Ramos (cell line): Measurements from ENCODE around the gene KIF5A.

Experiments
- in situ Hi-C: fragments of 300-500 bp; cut with MboI; formaldehyde crosslinking; loops from one replicate; pipeline ENCODE4 v1.14.3; 2022; ENCODE audit warnings: low sequenced_read_pairs; ENCODE audit not compliant: unreplicated experiment

The KIF5A gene

DNA sequence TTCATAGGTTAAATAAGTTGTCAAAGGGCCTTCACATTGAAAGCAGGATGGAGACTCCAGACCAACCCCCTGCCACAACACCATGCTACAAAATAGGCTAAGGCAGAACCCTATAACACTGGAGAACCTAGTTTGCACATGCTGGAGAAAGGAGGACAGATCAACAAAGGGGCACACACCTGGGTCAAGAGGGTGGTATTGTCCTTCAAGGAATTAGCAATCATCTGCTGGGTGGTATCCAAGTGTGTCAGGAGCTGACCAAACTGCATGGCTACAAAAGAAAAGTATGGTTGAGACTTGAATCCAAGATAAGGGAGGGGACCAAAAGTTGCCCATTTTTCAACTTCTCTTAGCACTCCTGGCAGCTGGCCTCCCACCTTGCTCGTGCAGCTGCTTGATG is 18.0 kb upstream of the KIF5A start:
- in situ Hi-C loops, result no loop called here

GRCh38 chr12:57533108-57533507 is 16.7 kb upstream of the KIF5A start:
- in situ Hi-C loops, result no loop called here

DNA sequence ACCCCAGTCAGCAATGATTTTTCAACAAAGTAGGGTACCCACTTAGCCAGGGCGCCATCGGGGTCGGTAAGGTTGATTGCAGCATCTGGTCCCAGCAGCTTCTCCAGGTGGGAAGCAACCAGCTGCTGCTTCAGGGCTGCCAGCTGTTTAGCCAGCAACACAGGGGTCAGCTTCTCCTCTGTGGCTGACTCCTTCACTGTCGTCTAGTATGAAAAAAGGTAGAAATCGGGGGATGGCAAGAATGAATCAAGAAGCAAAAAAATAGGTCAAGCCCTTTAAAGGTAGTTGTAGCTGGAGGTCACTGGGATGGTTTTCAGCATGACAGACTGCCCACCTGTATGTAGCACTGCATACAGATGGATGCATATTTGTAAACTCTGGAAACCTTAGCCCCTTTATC is 15.6 kb upstream of the KIF5A start:
- in situ Hi-C loops, result no loop called here

DNA sequence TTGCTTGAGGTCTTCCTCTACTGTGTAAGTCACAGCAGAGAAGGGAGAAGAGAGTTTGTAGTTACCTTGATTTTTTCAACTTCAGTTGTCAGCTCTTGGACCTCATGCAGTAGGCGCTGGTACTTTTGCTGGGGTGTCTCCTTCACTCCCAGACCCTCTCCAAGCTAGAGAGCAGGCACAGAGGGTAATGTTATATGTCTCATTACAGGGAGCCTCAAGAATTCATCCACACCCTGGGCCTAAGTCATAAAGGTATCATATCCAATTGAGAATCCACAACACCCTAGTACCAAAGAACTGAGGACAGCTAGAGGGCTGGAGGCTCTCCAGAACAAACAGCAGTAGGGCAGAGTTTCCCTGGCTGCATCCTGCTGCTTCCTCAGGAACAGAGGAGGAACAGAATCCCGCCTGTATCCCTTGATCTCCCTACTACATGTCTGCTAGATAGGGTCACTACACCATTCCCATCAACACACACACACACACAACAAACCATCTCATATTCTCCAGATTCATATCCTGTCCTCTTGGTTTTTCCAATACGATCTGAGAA is 14.8 kb upstream of the KIF5A start:
- in situ Hi-C loops, result no loop called here

- in situ Hi-C loops, result no loop called here
Measured at GRCh38 chr12:57535764-57536596, 13.9 kb upstream of the KIF5A start.

DNA sequence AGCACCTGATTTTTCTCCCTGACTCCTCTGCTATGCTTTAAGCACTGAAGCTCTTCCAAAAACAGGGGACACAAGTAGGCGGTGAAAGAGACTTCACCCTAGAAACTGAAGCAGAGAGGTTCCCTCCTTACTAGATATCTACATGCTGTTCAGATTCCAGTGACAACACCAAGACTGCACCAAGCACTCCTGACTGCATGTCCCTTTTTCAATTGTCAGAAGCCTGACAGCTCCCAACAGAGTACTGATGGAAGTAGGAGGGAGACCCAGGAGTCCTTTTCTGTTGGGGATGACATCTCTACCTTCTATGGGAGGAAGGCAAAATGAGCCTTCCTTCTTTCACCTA is 13.3 kb upstream of the KIF5A start:
- in situ Hi-C loops, result no loop called here

DNA sequence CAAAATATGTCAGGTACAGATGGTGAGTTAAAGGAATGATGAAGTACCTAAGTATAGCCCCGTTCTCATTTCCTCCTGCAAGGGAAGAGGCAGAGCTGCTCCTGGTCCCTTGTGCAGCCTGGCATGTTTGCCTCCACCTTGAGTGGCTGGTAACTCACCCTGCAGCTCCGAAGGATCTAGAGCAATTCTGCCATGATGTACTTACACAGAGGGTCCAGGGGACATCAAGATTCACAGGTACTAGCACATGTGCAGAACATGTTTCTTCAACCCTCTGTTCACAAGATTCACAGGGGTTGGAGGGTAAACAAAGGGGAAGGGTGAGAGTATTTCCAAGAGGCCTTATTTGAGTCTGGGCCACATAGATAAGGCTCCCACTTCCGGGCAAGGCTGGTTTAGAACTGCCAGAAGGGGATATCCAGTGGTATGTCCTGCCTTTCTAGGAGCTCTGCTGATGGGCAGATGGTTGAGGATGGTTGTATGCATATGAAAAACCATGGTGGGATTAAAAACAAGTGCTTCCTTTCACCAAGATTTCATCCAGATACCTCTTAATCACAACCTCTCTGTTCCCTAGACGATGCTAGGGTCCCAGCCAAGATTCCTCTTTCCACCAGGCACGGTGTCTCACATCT is 10.6 kb upstream of the KIF5A start:
- in situ Hi-C loops, result no loop called here

GRCh38 chr12:57541001-57541400 is 8.8 kb upstream of the KIF5A start:
- in situ Hi-C loops, result no loop called here

GRCh38 chr12:57541717-57542116 is 8.1 kb upstream of the KIF5A start:
- in situ Hi-C loops, result no loop called here

DNA sequence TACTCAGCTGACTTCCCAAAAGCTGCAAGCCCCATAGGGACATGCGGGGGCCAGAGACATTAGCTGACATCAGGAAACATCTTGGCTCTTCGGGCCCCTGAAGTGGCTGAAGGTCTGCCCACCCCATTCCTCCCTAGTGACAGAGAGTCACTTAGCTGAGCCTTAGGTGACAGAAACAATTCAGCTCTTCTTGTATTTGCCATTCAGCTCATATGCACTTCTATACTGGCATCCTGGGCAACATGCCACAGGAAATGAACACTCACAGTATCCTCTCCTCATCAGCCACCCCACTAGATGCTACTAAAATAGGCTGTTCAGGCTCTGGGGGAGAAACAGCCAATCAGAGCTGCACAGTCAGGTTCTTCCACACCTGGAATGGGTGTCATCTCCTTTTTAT is 6.3 kb upstream of the KIF5A start:
- in situ Hi-C loops, result no loop called here

- in situ Hi-C loops, result no loop called here
Measured at GRCh38 chr12:57545809-57546437, 3.9 kb upstream of the KIF5A start.

- in situ Hi-C loops, result no loop called here
Measured at GRCh38 chr12:57546438-57547287, 3.2 kb upstream of the KIF5A start, which contains the start of gene DCTN2. Gene DCTN2 (minus strand): TSS chr12:57547192. CDS start chr12:57547063, 129 bp downstream.

- in situ Hi-C loops, result no loop called here
Measured at GRCh38 chr12:57547288-57548012, 2.4 kb upstream of the KIF5A start.

GRCh38 chr12:57548013-57548315 is 1.9 kb upstream of the KIF5A start:
- in situ Hi-C loops, result no loop called here

DNA sequence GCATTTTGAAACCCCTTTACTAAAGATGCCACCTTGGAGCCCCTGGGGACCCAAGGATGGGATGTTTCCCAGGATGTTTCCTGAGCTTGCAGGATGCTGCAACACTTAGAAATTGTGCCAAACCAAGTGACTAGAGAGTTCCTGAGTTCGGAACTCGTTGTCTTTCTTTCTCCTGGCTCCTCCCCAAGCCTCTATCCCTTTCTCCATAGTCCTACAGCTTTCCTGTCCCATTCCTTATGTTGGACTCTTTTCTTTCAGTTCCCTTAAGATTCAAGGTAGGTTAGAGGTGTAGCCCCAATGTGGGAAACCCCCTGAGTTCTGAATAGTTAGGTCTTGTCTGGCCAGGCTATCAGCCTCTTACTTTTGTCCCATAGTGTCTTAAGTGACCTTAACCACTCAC is 1.4 kb upstream of the KIF5A start:
- in situ Hi-C loops, result no loop called here

DNA sequence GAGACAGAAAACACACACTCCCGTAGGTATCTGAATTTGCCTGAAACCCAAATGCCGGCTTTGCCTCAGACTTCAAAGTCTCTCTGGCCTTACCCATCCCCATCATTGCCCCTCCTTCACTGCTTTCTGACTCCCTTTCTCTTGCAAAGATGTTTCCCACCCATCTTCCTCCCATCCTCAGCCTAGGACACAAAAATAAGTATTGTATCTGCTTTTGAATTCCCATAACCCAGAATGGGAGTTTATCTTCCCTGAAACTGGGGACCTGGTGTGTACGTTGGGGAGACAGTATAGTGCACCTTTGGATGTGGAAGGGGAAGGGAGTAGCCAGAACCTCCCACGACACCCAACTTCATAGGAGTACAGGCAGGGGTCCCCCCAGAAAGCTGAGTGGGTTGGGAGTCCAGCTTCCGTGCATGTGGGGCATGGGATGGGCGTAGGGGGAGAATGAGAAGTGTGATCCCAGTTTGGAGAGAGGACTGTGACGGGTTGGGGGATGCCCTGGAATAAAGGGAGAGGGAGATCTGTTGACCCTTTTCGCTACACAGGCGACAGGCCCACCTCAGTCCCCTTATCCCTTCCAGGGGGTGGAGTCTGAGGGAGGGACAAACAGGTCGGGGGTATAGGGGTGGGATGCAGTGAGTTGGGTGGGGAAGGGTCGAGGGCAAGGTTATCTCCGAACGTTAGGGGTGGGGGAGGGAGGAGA is 488 bp upstream of the KIF5A start:
- in situ Hi-C loops, result no loop called here

DNA sequence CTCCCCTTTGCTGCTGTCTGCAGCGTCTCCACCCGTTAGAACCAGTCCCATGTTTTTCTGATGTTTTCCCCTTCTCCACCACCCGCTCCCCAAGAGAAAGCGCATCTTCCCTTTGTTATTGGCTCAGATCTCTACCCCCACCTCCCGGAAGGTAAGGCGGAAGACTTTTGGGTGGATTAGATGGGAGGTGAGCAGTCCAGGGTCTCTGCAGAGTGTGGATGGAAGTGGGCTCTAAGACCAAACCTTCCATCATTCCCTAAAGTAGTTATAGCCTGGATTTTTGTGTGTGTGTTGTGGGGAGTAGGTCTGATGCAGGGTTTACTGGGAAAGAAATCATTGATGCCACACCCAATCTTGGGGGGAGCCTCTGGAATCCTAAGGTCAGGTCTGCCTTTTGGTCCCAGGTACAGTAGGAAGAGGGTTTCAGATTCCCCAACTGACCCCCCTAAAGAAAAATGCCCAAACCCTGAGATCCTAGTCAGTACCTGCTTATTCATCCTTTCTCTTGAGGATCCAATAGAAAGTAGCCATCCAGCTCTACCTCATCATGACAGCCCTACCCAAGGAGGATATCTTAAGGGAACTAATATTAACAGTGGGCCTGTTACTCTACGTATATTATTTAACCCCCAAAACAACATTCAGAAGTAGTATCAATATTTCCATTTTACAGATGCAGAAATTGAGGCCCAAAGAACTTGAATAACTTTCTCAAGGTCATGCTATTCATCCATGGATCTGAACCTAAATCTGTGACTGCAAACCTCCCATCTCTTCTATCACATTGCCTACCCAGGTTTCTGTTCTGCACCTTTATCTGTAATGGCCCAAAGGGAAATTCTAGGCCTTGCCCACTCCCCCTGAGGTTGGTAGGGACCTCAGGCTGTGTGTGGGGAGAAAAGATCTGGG is 1.1 kb downstream of the KIF5A start:
- in situ Hi-C loops, result no loop called here

- in situ Hi-C loops, result no loop called here
Measured at GRCh38 chr12:57551637-57552305, 1.9 kb downstream of the KIF5A start.
